Sigmoid colon (tissue), 3 donors: ENCODE data around the gene RBBP9.

ENCODE experiments used
- POLR2A ChIP-seq, 2 donors: fragments of 450-650 bp; IDR thresholded peaks; one replicate each; pipeline ENCODE4 v1.6.1; 2016; ENCODE audit warnings: antibody characterized with exemption in 2 of 2, mild to moderate bottlenecking in 2 of 2, moderate library complexity in 2 of 2
- TF ChIP-seq, protein P1 (sequence below), 4 experiments: fragments of 450-650 bp in 3 of 4; fragments of 200-600 bp in 1 of 4; IDR thresholded peaks; one replicate each; pipeline ENCODE4 v1.5.1; 2016 to 2019; ENCODE audit warnings: antibody characterized with exemption in 4 of 4, mild to moderate bottlenecking in 3 of 4, moderate library complexity in 2 of 4

- TF ChIP-seq, protein P1, sequence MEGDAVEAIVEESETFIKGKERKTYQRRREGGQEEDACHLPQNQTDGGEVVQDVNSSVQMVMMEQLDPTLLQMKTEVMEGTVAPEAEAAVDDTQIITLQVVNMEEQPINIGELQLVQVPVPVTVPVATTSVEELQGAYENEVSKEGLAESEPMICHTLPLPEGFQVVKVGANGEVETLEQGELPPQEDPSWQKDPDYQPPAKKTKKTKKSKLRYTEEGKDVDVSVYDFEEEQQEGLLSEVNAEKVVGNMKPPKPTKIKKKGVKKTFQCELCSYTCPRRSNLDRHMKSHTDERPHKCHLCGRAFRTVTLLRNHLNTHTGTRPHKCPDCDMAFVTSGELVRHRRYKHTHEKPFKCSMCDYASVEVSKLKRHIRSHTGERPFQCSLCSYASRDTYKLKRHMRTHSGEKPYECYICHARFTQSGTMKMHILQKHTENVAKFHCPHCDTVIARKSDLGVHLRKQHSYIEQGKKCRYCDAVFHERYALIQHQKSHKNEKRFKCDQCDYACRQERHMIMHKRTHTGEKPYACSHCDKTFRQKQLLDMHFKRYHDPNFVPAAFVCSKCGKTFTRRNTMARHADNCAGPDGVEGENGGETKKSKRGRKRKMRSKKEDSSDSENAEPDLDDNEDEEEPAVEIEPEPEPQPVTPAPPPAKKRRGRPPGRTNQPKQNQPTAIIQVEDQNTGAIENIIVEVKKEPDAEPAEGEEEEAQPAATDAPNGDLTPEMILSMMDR (IDR thresholded peaks at IDR 0.05): no peak
- TF ChIP-seq POLR2A (IDR thresholded peaks at IDR 0.05): no peak
Observed at GRCh38 chr20:18533978-18534644, 37.1 kb upstream of the RBBP9 start.
